ENCODE results near the gene LCOR.

DNA sequence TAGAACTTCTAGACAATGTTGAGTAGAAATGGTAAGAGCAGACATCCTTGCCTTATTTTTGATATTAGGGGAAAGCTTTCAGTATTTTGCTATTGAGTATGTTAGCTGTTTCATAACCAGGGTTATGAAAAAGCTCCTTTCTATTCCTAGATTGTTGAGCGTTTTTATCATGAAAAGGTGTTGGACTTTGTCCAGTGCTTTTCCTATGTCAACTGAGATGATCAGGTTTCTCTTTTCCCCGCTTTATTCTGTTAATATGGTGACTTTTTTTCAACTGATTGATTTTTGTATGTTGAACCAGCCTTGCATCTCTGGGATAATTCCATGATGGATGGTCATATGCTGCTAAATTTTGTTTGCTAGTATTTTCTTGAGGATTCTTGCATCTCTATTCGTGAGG lies 58.5 kb downstream of the LCOR start:
- no peak for TF ChIP-seq ZNF121 (CRISPR knock-in tag; IDR thresholded peaks at IDR 0.05)
- TF ChIP-seq, protein P1, sequence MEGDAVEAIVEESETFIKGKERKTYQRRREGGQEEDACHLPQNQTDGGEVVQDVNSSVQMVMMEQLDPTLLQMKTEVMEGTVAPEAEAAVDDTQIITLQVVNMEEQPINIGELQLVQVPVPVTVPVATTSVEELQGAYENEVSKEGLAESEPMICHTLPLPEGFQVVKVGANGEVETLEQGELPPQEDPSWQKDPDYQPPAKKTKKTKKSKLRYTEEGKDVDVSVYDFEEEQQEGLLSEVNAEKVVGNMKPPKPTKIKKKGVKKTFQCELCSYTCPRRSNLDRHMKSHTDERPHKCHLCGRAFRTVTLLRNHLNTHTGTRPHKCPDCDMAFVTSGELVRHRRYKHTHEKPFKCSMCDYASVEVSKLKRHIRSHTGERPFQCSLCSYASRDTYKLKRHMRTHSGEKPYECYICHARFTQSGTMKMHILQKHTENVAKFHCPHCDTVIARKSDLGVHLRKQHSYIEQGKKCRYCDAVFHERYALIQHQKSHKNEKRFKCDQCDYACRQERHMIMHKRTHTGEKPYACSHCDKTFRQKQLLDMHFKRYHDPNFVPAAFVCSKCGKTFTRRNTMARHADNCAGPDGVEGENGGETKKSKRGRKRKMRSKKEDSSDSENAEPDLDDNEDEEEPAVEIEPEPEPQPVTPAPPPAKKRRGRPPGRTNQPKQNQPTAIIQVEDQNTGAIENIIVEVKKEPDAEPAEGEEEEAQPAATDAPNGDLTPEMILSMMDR (IDR thresholded peaks at IDR 0.05): no peak
- TF ChIP-seq FOXJ3 (CRISPR knock-in tag; IDR thresholded peaks at IDR 0.05; ENCODE audit: borderline replicate concordance): no peak
- TF ChIP-seq CREB1 (CRISPR knock-in tag; IDR thresholded peaks at IDR 0.05): no peak
- TF ChIP-seq, protein P2, sequence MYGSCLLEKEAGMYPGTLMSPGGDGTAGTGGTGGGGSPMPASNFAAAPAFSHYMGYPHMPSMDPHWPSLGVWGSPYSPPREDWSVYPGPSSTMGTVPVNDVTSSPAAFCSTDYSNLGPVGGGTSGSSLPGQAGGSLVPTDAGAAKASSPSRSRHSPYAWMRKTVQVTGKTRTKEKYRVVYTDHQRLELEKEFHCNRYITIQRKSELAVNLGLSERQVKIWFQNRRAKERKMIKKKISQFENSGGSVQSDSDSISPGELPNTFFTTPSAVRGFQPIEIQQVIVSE (CRISPR knock-in tag; IDR thresholded peaks at IDR 0.05; ENCODE audit: borderline replicate concordance): no peak
